GM06990 (cell line): ENCODE measurements around the gene TMEM170B.
A peak's percentile ranks its signal among the peaks of the same experiment; 100 is the strongest.

Experiments
- DNase-seq: peaks from one replicate; pipeline ENCODE4 v3.0.0-alpha.2; 2011; ENCODE audit not compliant: insufficient read length; ENCODE audit errors: extremely low read depth
- H3K27me3 ChIP-seq: replicated peaks from 2 replicates; pipeline ENCODE4 v1.6.0; 2011; ENCODE audit warnings: low read length; ENCODE audit not compliant: control insufficient read depth, insufficient read depth
- H3K36me3 ChIP-seq: 2 replicates; pipeline ENCODE4 v1.5.1; 2011; ENCODE audit warnings: low read length; ENCODE audit not compliant: control insufficient read depth, insufficient read depth
- H3K4me3 ChIP-seq: replicated peaks from 2 replicates; pipeline ENCODE4 v1.5.1; 2011; ENCODE audit warnings: low read depth, mild to moderate bottlenecking, control low read depth, low read length
- CTCF ChIP-seq: IDR thresholded peaks from 2 replicates; pipeline ENCODE4 v1.5.1; 2011; ENCODE audit warnings: low read length, control low read depth, mild to moderate bottlenecking, inconsistent platforms; ENCODE audit not compliant: insufficient read depth, poor library complexity, severe bottlenecking

Gene TMEM170B, protein sequence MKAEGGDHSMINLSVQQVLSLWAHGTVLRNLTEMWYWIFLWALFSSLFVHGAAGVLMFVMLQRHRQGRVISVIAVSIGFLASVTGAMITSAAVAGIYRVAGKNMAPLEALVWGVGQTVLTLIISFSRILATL

DNA sequence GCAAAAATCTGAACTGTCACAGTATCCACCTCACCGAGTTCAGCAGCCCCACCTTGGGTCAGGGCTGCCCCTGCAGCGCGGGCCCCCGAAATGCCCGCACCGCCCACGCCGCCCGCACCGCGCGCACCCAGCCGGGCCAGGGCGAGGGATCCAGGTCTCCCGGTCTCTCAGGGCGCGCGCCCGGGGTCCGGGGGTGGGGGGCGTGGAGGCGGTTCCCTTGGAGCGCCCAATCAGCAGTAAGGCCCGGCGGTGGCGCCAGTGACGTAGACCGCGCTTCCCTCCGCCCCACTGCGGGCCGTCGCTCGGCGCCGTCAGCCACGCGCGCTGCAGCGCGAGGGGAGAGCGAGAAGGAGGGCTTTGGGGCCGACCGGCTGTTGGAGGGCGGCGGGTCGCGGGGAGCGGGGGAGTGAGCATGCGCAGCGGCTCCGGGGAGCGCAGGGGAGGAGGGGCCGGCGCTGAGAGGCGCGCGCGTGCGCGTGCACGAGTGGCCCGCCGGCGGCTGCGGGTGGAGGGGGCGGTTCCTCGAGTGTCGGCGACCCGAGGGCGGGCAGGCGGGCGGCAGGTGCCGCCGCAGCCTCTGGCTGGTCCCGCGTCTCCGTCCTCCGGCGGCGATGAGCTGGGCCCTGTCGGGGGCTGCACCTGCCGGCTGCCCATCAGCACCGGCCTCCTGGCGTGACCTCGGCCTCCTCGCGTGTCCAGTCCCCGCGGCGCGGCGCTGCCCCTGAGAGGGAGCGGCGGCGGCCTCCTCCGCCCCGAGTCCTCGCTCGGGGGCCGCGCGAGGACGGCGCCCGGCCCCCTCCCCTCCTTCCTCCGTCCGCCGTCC, at the start of gene TMEM170B:
TMEM170B (plus strand) TSS at position 521 of the 823 bp plus-strand sequence. CDS start 529 bp downstream, outside the sequence.
- TF ChIP-seq CTCF, result no peak
- Histone ChIP-seq H3K4me3 (peak within 1 kb of the TSS; percentile 92), H3K27me3 (no peaks in the 10 kb centered on the region), H3K36me3 (no peaks in the 10 kb centered on the region)
- DNase-seq, result peak; percentile 98

- Histone ChIP-seq H3K4me3 (no peak overlapping the region), H3K27me3 (no peaks in the 10 kb centered on the region), H3K36me3 (no peaks in the 10 kb centered on the region)
- no peak for DNase-seq
- no peak for TF ChIP-seq CTCF
These were observed 46.6 kb upstream of the TMEM170B start for GRCh38 chr6:11490996-11491395.

DNA sequence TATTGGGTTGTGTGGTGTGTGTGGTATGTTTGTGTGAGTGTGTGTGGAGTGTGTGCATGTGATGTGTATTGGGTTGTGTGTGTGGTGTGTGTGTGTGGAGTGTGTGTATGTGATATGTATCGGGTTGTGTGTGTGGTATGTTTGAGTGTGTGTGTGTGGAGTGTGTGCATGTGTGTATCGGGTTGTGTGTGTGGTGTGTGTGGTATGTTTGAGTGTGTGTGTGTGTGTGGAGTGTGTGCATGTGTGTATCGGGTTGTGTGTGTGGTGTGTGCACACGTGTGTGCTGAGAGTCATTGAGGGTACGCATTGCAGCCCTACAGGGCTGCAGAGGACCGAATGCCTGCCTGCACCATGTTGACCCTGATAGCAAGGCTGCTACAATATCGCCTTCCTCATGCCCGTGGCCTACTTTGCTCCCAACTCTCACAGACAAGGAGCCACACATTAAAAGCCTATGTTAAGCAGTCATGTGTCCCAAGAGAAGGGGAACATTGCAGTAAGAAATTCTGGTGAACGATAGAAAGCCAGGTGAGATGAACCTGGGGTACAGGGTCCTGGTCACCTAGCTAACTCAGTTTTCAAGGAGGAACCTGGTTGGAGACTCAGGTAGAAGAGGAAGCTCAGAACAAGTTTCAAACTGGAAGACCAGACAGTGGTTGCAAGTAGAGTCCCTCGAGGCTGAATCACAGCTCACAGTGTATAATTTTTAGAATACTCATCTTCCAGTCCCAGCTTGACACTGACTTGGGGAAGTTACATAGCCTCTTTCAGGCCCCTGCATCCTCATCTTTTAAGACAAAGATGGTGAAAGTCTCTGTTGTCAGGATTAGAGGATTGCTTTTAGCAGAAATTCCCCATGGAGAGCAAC, 45.7 kb upstream of the TMEM170B start:
- DNase-seq, result peak; percentile 29
- H3K36me3 ChIP-seq, result no peaks in the 10 kb centered on the region
- H3K4me3 ChIP-seq, result no peak overlapping the region
- H3K27me3 ChIP-seq, result no peaks in the 10 kb centered on the region
- TF ChIP-seq CTCF, result no peak

GRCh38 chr6:11492464-11493290, 44.9 kb upstream of the TMEM170B start:
- no peaks in the 10 kb centered on the region for H3K36me3 ChIP-seq
- H3K27me3 ChIP-seq, result no peaks in the 10 kb centered on the region
- TF ChIP-seq CTCF, result no peak
- DNase-seq, result no peak
- no peak overlapping the region for H3K4me3 ChIP-seq

- H3K4me3 ChIP-seq, result no peak overlapping the region
- TF ChIP-seq CTCF, result no peak
- H3K36me3 ChIP-seq, result no peaks in the 10 kb centered on the region
- no peak for DNase-seq
- H3K27me3 ChIP-seq, result no peaks in the 10 kb centered on the region
These were observed 43.6 kb upstream of the TMEM170B start for GRCh38 chr6:11493974-11494373.
